Stimulated activated CD4-positive, alpha-beta T cell treated with anti-CD3 and anti-CD28 coated beads, Interleukin-2, amount 100 ng/mL, for 4 hours (primary cell): ENCODE data around the gene CKAP4.
"Not testable (repeated sequence)": the region's sequence is repeated elsewhere in the genome, so short reads cannot be mapped to it uniquely, and the experiment has no call there.

Experiments
- DNase-seq: peaks from one replicate; pipeline ENCODE4 v3.0.0-alpha.2; 2020; ENCODE audit warnings: low read depth

CKAP4 gene

GRCh38 chr12:106247674-106248311 lies at the start of gene CKAP4:
Gene CKAP4, minus strand, starts transcription at chr12:106248020. Its CDS starts 169 bp downstream, at chr12:106247851.
- DNase-seq, result peak; percentile 35

GRCh38 chr12:106297075-106297474 lies 49.3 kb upstream of the CKAP4 start:
- no peak for DNase-seq

DNA sequence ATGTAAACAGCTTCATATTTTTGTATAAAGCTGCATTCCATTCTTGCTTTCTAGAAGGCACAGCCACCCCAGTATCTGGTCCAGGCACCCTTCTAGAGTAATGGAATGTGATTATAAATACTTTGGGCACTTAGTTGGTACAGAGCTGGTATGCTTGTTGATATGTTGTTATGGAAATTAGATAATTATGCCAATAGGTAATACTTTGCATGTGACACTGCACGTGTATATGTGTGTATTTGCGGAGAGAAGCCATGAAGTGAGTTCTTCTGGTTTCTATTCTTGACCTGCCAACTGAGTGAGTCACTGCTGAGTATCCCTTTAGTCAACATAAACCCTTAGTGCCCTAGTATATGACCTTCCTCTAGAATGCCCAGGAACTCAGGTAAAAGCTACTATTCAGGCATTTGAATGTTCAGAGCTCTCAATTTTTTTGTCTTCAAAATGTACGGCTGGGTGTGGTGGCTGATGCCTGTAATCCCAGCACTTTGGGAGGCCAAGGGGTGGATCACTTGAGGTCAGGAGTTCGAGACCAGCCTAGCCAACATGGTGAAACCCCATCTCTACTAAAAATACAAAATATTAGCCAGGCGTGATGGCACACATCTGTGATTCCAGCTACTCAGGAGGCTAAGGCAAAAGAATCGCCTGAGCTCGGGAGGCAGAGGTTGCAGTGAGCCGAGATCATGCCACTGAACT lies 48.5 kb upstream of the CKAP4 start:
- DNase-seq, result no peak

DNA sequence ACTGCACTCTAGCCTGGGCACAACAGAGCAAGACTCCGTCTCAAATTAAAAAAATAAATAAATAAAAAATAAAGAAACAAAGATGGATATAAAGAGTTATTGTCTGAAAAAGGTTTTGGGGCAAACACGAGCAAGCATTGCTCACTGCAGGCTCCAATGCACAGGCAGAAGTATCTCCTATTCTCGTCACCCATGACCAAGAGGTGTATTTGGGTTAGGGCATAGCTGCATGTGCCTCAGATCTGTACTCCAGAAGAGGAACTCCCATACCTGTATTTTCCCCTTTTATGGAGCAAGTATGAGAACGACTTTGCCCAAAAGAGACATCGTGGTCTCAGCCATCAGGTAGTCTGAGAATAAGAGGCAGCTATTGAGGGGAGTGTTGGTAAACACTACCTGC lies 44.5 kb upstream of the CKAP4 start:
- DNase-seq, result no peak

DNA sequence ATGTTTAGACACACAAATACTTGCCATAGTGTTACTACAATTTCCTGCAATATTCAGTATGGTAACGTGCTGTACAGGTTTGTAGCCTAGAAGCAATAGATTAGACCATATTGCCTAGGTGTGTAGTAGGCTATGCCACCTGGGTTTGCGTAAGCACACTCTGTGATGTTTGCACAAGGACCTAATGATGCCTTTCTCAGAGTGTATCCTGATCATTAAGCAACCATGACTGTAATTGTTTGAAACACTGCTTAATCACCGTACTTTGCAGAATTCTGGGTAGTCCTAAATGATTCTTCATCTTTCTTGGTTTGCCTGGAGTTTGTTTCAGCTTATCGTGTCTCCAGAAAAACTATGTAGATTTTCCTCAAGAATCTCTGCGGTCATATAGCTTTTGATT lies 43.5 kb upstream of the CKAP4 start:
- DNase-seq, result no peak

GRCh38 chr12:106290666-106291065 lies 42.8 kb upstream of the CKAP4 start:
- no peak for DNase-seq

- DNase-seq, result no peak
Observed at GRCh38 chr12:106289196-106289681, 41.4 kb upstream of the CKAP4 start.

DNA sequence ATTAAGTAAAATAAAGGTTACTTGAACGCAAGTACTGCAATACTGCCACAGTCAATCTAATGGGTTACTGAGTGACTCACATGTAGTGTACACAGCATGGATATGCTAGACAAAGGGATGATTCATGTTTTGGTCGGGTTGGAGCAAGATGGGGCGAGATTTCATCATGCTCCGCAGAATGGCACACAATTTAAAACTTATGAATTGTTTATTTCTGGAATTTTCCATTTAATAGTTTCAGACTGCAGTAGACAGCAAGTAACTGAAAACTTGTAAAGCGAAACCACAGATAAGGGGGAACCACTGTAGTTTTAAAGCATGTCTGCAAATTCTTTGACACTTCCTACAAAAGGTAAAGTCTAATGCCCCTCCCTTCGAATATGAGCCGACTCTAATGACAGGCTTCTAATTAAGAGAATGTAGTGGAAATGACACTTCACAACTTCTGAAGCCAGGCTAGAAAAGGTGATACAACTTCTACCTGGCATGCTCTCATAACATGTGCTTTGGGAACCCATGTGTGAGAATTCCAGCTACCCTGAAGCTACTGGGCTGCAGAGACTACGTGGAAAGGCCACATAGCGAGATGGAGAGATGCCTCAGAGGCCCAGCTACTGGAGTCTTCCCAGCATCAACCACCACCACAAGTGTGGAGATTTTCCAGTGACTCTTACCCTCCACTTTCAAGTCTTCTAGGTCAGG lies 40.8 kb upstream of the CKAP4 start:
- peak; percentile 24 for DNase-seq

DNA sequence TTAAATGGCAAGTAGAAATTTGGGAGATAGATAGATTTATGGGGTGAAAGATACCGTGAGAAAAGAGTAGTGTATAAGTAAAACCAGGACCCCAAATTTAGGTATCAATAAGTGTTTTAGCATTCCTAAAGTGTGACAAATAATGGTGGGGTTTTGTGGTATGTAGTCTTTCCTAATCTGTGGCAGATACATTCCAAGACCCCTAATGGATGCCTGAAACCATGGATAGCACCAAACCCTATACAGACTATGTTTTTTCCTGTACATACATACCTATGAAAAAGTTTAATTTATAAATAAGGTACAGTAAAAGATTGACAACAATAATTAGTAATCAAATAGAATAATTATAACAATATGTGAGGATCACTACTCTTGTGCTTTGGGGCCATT lies 40.3 kb upstream of the CKAP4 start:
- no peak for DNase-seq

DNA sequence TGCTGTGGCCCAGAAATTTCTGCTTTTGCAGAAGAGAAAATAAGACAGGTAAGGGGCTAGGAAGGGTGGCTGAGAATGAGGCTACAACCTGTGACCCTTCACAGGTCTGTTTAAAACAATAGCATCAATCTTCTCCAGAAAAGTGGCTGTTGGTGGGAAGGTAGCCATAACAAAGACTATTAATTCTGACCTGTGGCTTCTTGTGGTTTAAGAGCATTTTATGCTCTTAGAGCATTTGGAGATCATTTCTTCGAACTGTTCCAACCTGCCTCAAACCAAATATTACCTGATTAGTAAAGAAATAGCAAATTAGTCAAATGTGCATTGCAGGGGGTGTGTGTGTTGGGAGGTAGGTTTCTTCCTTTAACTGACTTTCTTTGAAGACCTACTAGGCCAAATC lies 39.5 kb upstream of the CKAP4 start:
- no peak for DNase-seq

DNA sequence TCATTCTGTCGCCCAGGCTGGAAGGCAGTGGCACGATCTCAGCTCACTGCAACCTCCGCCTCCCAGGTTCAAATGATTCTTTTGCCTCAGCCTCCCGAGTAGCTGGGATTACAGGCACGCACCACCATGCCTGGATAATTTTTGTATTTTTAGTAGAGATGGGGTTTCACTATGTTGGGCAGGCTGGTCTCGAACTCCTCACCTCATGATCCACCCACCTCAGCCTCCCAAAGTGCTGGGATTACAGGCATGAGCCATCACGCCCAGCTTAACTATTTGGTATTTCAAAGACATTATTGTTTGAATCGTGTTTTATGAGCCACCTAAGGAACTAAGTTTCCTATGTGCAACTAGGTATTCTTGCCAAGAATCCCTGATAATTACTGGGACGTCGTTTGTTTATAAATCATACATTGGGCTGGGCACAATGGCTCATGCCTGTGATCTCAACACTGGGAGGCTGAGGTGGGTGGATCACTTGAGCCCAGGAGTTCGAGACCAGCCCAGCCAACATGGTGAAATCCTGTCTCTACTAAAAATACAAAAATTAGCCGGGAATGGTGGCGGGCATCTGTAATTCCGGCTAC lies 38.8 kb upstream of the CKAP4 start:
- DNase-seq, result not testable (repeated sequence)

- DNase-seq, result no peak
Observed at GRCh38 chr12:106285982-106286381, 38.2 kb upstream of the CKAP4 start.

- no peak for DNase-seq
Observed at GRCh38 chr12:106284358-106285105, 36.7 kb upstream of the CKAP4 start.

DNA sequence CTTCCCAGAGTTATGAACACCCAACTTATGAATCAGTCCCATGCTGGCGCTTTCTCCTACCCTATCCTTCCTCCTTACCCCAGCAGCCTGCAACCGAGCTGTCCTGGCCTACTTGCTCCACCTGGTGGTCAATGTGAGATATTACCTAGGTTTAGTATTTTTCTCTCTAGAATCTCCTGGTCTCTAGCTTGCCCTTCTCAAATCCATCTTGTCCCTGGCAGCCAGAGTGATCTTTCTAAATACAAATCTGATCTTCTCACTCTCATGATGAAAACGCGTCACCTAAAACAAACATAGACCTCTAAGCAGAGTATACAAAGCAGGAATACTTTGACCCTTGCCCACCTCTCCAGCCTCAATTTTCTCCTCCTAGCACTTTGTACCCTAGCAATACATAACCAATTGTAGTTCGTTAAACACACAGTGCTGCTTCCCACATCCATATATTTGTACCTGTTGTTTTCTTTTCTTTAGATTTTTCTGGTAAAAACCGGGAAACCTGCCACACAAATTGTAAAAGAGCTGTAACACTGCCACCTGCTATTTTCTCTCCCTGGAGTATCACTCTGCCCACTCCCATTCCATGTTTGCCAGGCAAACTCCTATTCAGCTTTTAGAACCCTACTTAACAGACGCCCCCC lies 34.8 kb upstream of the CKAP4 start:
- DNase-seq, result peak; percentile 25

GRCh38 chr12:106281804-106282203 lies 34.0 kb upstream of the CKAP4 start:
- DNase-seq, result no peak

DNA sequence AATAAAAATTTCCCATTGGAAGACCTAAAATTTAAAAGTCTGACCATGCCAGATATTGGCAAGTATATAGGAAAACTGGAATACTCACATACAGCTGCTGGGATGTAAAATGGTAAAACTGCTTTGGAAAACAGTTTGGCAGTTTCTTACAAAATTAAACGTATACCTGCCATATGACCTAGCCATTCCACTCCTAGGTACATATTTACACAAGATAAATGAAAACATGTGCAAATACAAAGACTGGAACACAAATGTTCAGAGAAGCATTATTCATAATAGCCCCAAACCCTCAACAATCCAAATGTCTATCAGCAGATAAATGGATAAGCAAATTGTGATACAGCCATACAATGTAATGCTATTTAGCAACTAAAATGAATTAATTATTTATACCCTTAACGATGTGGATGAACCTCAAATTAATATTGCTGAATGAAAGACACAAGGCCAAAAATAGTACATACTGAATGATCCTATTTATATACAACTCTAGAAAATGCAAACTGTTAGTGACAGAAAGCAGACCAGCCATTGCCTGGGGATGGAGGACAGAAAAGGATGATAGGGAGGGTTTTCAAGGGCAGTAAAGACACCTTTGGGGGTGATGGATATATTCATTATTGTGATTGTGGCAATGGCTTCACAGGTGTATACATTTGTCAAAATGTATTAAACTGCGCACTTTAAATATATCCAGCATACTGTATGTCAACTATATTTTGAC lies 33.4 kb upstream of the CKAP4 start:
- DNase-seq, result no peak

GRCh38 chr12:106280106-106280505 lies 32.3 kb upstream of the CKAP4 start:
- DNase-seq, result no peak

GRCh38 chr12:106276032-106276740 lies 28.4 kb upstream of the CKAP4 start:
- no peak for DNase-seq

- DNase-seq, result no peak
Observed at GRCh38 chr12:106275458-106275857, 27.6 kb upstream of the CKAP4 start.

DNA sequence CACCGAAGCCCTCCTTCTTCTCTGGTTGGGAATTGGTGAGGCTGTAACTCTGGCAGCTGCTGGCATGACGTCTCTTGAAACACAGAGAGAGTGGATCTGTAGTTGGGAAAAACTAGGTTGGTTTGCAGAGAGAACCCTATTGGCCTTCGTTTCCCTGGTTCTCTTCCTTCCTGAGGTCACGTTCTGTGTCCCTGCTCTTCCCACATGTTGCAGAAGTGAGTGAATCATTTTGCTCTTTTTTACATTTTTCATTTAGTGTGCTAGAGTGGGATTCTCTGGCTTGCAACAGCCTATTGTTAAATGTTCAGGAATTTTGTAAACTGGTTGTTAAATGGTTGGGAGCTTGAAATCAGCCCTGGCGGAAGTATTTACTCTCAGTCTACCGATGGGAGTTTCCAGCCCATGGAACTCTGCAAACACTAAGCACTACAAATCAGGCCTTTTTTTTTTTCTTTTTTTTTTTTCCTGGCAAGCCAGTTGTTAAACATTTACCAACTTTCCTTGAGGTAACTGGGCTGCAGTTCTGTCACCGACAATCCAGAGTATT lies 26.8 kb upstream of the CKAP4 start:
- DNase-seq, result no peak
